IMR-90 (cell line): ENCODE data around the gene PAMR1. TPM values are rescaled to one million over a fixed set of nuclear protein-coding genes. Genes with fewer than 3 reads are reported as not detected.
A peak's percentile ranks its signal among the peaks of the same experiment; 100 is the strongest.

Experiments used
- ATAC-seq: fragments of 200-7000 bp; cut with Tn5 transposase; 2 replicates; pipeline ENCODE4 v1.9.1; 2020; ENCODE audit warnings: low read depth, mild to moderate bottlenecking, moderate library complexity
- BruUV-seq: library from RNA; stranded (reverse); fragments of 400-500 nt; replicated peaks from 2 replicates; lab custom pipeline; 2021; lab: Mats Ljungman, UMichigan
- CTCF ChIA-PET: fragments of 300-600 bp; formaldehyde crosslinking; extraction: SDS; loops from one replicate; lab custom pipeline; 2021; ENCODE audit warnings: antibody characterized with exemption; lab: Yijun Ruan, JAX
- POLR2A ChIA-PET: fragments of 300-600 bp; sonication (Branson Sonifier 250); formaldehyde crosslinking; loops from one replicate; lab custom pipeline; 2022; ENCODE audit warnings: antibody characterized with exemption; ENCODE audit not compliant: unreplicated experiment; lab: Charles Lee
- DNase-seq: peaks from one replicate; pipeline ENCODE4 v3.0.0; 2013
- H2AFZ ChIP-seq: replicated peaks from 2 replicates; pipeline ENCODE3; 2013; ENCODE audit warnings: low read length, mild to moderate bottlenecking; ENCODE audit not compliant: poor library complexity
- H2AK5ac ChIP-seq: 2 replicates; pipeline ENCODE4 v1.6.1; 2013; ENCODE audit warnings: low read depth, low read length, inconsistent platforms
- H2AK9ac ChIP-seq: replicated peaks from 2 replicates; pipeline ENCODE3; 2013; ENCODE audit warnings: mild to moderate bottlenecking, low read depth, low read length, moderate library complexity; ENCODE audit not compliant: poor library complexity
- H2BK120ac ChIP-seq: 2 replicates; pipeline ENCODE4 v1.6.1; 2013; ENCODE audit warnings: low read depth, low read length, inconsistent platforms
- H2BK15ac ChIP-seq: 3 replicates; pipeline ENCODE4 v1.6.1; 2013; ENCODE audit warnings: low read depth, low read length, inconsistent platforms
- H2BK20ac ChIP-seq: 2 replicates; pipeline ENCODE4 v1.6.1; 2013; ENCODE audit warnings: low read depth, mild to moderate bottlenecking, inconsistent platforms, low read length, moderate library complexity
- H2BK5ac ChIP-seq: 2 replicates; pipeline ENCODE4 v1.6.1; 2013; ENCODE audit warnings: mild to moderate bottlenecking, low read depth, low read length, inconsistent platforms; ENCODE audit not compliant: poor library complexity, severe bottlenecking
- H3K14ac ChIP-seq: replicated peaks from 2 replicates; pipeline ENCODE4 v1.6.1; 2013; ENCODE audit warnings: low read depth, low read length, inconsistent platforms
- H3K18ac ChIP-seq: 2 replicates; pipeline ENCODE4 v1.6.1; 2013; ENCODE audit warnings: low read depth, low read length, control low read depth
- H3K23ac ChIP-seq: 2 replicates; pipeline ENCODE4 v1.6.1; 2013; ENCODE audit warnings: low read depth, low read length, inconsistent platforms
- H3K27ac ChIP-seq: 2 replicates; pipeline ENCODE4 v1.5.1; 2013; ENCODE audit warnings: mild to moderate bottlenecking, control low read depth, low read length; ENCODE audit not compliant: insufficient read depth
- H3K27me3 ChIP-seq: 2 replicates; pipeline ENCODE4 v1.6.1; 2013; ENCODE audit warnings: low read length; ENCODE audit not compliant: control insufficient read depth, insufficient read depth
- H3K36me3 ChIP-seq: 2 replicates; pipeline ENCODE4 v1.6.1; 2013; ENCODE audit warnings: low read length, mixed read lengths; ENCODE audit not compliant: control insufficient read depth, insufficient read depth
- H3K4ac ChIP-seq: 2 replicates; pipeline ENCODE4 v1.6.1; 2013; ENCODE audit warnings: low read depth, low read length, inconsistent platforms
- H3K4me1 ChIP-seq: 2 replicates; pipeline ENCODE4 v1.6.1; 2013; ENCODE audit warnings: low read length, mixed read lengths; ENCODE audit not compliant: control insufficient read depth, insufficient read depth
- H3K4me2 ChIP-seq: 2 replicates; pipeline ENCODE4 v1.6.1; 2013; ENCODE audit warnings: low read depth, mild to moderate bottlenecking, control low read depth, low read length, moderate library complexity
- H3K4me3 ChIP-seq: 2 replicates; pipeline ENCODE4 v1.5.1; 2013; ENCODE audit warnings: low read depth, mild to moderate bottlenecking, control low read depth, low read length, moderate library complexity; ENCODE audit not compliant: insufficient read depth
- H3K56ac ChIP-seq: 2 replicates; pipeline ENCODE4 v1.6.1; 2013; ENCODE audit warnings: low read length, inconsistent platforms; ENCODE audit not compliant: insufficient read depth; ENCODE audit errors: extremely low read depth
- H3K79me1 ChIP-seq, 2 experiments: 2 replicates each; pipeline ENCODE4 v1.6.1; 2013; ENCODE audit warnings: low read length in 2 of 2, inconsistent platforms in 1 of 2, low read depth in 1 of 2
- H3K9ac ChIP-seq: 2 replicates; pipeline ENCODE4 v1.6.1; 2013; ENCODE audit warnings: low read depth, low read length, control low read depth
- H3K9me1 ChIP-seq: 2 replicates; pipeline ENCODE4 v1.6.1; 2013; ENCODE audit warnings: low read length, inconsistent platforms; ENCODE audit not compliant: insufficient read depth
- H3K9me3 ChIP-seq: 2 replicates; pipeline ENCODE4 v1.6.1; 2013; ENCODE audit warnings: low read length; ENCODE audit not compliant: control insufficient read depth, insufficient read depth
- H4K20me1 ChIP-seq: 2 replicates; pipeline ENCODE4 v1.6.1; 2013; ENCODE audit warnings: low read length, inconsistent platforms; ENCODE audit not compliant: insufficient read depth
- H4K5ac ChIP-seq: 2 replicates; pipeline ENCODE4 v1.6.1; 2013; ENCODE audit warnings: mild to moderate bottlenecking, low read depth, low read length, control low read depth
- H4K8ac ChIP-seq, 2 experiments: 2 replicates each; pipeline ENCODE4 v1.6.1; 2013; ENCODE audit warnings: low read depth in 2 of 2, low read length in 2 of 2, control low read depth in 1 of 2, inconsistent platforms in 1 of 2
- H4K91ac ChIP-seq: 2 replicates; pipeline ENCODE4 v1.6.1; 2013; ENCODE audit warnings: low read depth, low read length, inconsistent platforms; ENCODE audit not compliant: insufficient read depth
- BHLHE40 ChIP-seq: fragments of 150-350 bp; IDR thresholded peaks from 2 replicates; pipeline ENCODE4 v1.6.1; 2016; ENCODE audit warnings: mild to moderate bottlenecking, low read depth, low read length
- CEBPB ChIP-seq: IDR thresholded peaks from 2 replicates; pipeline ENCODE4 v1.6.1; 2012; ENCODE audit warnings: low read depth, low read length, improper control_type of control experiment
- CHD1 ChIP-seq: IDR thresholded peaks from 2 replicates; pipeline ENCODE4 v1.6.1; 2012; ENCODE audit warnings: low read depth, low read length, improper control_type of control experiment
- MAFK ChIP-seq: IDR thresholded peaks from 2 replicates; pipeline ENCODE4 v1.6.1; 2012; ENCODE audit warnings: low read depth, low read length, improper control_type of control experiment
- MAZ ChIP-seq: IDR thresholded peaks from 2 replicates; pipeline ENCODE4 v1.6.1; 2012; ENCODE audit warnings: low read depth, mild to moderate bottlenecking, low read length, improper control_type of control experiment, moderate library complexity, borderline replicate concordance
- MXI1 ChIP-seq: IDR thresholded peaks from 2 replicates; pipeline ENCODE4 v1.6.1; 2012; ENCODE audit warnings: low read depth, mild to moderate bottlenecking, low read length, moderate library complexity, borderline replicate concordance
- POLR2A ChIP-seq: IDR thresholded peaks from 2 replicates; pipeline ENCODE4 v1.6.1; 2012; ENCODE audit warnings: mild to moderate bottlenecking, low read depth, low read length
- RAD21 ChIP-seq: IDR thresholded peaks from 2 replicates; pipeline ENCODE4 v1.6.1; 2012; ENCODE audit warnings: low read length, improper control_type of control experiment
- RCOR1 ChIP-seq: IDR thresholded peaks from 2 replicates; pipeline ENCODE4 v1.6.1; 2012; ENCODE audit warnings: mild to moderate bottlenecking, low read length, improper control_type of control experiment; ENCODE audit not compliant: insufficient replicate concordance
- RFX5 ChIP-seq: IDR thresholded peaks from 2 replicates; pipeline ENCODE4 v1.8.0; 2012; ENCODE audit warnings: low read depth, mild to moderate bottlenecking, low read length, moderate library complexity
- SMC3 ChIP-seq: fragments of 150-350 bp; IDR thresholded peaks from 2 replicates; pipeline ENCODE4 v1.6.1; 2016; ENCODE audit warnings: low read depth, mild to moderate bottlenecking, antibody characterized with exemption, low read length, moderate library complexity
- WGBS, 2 experiments: methylation state at CpG; one replicate each; pipeline versions ENCODE4 v1.1.5 to v1.1.7; 2013; ENCODE audit warnings: missing lambda C conversion rate in 2 of 2; ENCODE audit not compliant: insufficient read length in 1 of 2; ENCODE audit errors: extremely low coverage in 2 of 2; 5-methylcytosine and 5-hydroxymethylcytosine counted together
- dilution Hi-C: fragments of 300-500 bp; cut with HindIII; formaldehyde crosslinking; loops from one replicate; pipeline ENCODE4 v1.14.3; 2018; ENCODE audit warnings: low sequenced_read_pairs; ENCODE audit not compliant: unreplicated experiment
- in situ Hi-C: fragments of 300-500 bp; cut with MboI; formaldehyde crosslinking; loops from 3 replicates; pipeline ENCODE4 v1.14.3; 2019; ENCODE audit warnings: low sequenced_read_pairs, inconsistent platforms, mixed read lengths
- intact Hi-C: fragments of 100-400 bp; cut with micrococcal nuclease; formaldehyde crosslinking; loops from 2 replicates; pipeline ENCODE4 v1.10.0; 2022
- polyA plus RNA-seq, 3 experiments: library from polyadenylated mRNA; depleted of rRNA; stranded (reverse); fragments of >200 nt; gene quantifications; 2 replicates each; pipeline ENCODE4 v1.2.3, GENCODE V29; 2012; ENCODE audit warnings: low replicate concordance in 1 of 3
- total RNA-seq: library from RNA; depleted of rRNA; stranded (reverse); fragments of >200 nt; gene quantifications from 2 replicates; pipeline ENCODE4 v1.2.3, GENCODE V29; 2012
- TF ChIP-seq, protein P1 (sequence below): fragments of 150-350 bp; IDR thresholded peaks from 2 replicates; pipeline ENCODE4 v1.6.1; 2017; ENCODE audit warnings: mild to moderate bottlenecking, antibody characterized with exemption, low read length, low read depth
- TF ChIP-seq, protein P2 (sequence below): conservative IDR thresholded peaks from 2 replicates; pipeline ENCODE4 v1.5.1; 2012; ENCODE audit warnings: mild to moderate bottlenecking, low read depth, low read length, improper control_type of control experiment
- TF ChIP-seq, protein P3 (sequence below): fragments of 150-350 bp; IDR thresholded peaks from 2 replicates; pipeline ENCODE4 v1.6.1; 2016; ENCODE audit warnings: low read depth, mild to moderate bottlenecking, low read length, moderate library complexity, borderline replicate concordance

Gene PAMR1
- total and polyA plus RNA-seq, 2 of the 4 experiments (the other 2 are of a cell fraction): 70.7 to 80.7 TPM

DNA sequence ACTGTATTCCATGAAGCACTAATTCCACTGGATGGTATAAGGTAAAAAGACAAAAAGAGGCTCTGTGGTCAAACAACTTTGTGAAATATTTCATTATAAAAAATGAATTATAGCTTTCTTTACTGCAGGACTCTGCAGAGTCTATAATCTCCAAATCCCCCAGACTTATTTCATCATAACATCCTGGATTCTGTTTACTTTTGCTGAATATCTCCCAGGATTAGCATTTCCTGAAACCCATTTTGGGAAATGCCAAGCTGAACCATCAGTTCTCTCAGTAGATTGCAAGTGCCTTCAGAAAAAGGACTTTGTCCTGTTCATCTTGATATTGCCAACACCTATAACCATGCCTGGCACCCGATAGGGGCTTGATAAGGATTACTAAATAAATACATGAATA is 7.9 kb downstream of the PAMR1 start:
- no peak for ATAC-seq
- peak overlapping the region; percentile 71; the same call in 1 of the 2 replicates for H3K4ac ChIP-seq
- peak overlapping the region in 1 of 2 experiments; percentile 3; a peak in 1 of 4 replicates for H4K8ac ChIP-seq
- no TSS peak for BruUV-seq
- TF ChIP-seq CHD1: no peak
- TF ChIP-seq MAZ: no peak
- TF ChIP-seq, protein P1, sequence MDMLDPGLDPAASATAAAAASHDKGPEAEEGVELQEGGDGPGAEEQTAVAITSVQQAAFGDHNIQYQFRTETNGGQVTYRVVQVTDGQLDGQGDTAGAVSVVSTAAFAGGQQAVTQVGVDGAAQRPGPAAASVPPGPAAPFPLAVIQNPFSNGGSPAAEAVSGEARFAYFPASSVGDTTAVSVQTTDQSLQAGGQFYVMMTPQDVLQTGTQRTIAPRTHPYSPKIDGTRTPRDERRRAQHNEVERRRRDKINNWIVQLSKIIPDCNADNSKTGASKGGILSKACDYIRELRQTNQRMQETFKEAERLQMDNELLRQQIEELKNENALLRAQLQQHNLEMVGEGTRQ: no peak
- TF ChIP-seq CEBPB: no peak
- no peak for TF ChIP-seq BHLHE40
- TF ChIP-seq SMC3: no peak
- no peak for TF ChIP-seq RAD21
- no peak for TF ChIP-seq RFX5
- TF ChIP-seq, protein P2, sequence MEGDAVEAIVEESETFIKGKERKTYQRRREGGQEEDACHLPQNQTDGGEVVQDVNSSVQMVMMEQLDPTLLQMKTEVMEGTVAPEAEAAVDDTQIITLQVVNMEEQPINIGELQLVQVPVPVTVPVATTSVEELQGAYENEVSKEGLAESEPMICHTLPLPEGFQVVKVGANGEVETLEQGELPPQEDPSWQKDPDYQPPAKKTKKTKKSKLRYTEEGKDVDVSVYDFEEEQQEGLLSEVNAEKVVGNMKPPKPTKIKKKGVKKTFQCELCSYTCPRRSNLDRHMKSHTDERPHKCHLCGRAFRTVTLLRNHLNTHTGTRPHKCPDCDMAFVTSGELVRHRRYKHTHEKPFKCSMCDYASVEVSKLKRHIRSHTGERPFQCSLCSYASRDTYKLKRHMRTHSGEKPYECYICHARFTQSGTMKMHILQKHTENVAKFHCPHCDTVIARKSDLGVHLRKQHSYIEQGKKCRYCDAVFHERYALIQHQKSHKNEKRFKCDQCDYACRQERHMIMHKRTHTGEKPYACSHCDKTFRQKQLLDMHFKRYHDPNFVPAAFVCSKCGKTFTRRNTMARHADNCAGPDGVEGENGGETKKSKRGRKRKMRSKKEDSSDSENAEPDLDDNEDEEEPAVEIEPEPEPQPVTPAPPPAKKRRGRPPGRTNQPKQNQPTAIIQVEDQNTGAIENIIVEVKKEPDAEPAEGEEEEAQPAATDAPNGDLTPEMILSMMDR: no peak
- TF ChIP-seq MAFK: no peak
- no peak for TF ChIP-seq MXI1
- no peak for TF ChIP-seq RCOR1
- TF ChIP-seq, protein P3, sequence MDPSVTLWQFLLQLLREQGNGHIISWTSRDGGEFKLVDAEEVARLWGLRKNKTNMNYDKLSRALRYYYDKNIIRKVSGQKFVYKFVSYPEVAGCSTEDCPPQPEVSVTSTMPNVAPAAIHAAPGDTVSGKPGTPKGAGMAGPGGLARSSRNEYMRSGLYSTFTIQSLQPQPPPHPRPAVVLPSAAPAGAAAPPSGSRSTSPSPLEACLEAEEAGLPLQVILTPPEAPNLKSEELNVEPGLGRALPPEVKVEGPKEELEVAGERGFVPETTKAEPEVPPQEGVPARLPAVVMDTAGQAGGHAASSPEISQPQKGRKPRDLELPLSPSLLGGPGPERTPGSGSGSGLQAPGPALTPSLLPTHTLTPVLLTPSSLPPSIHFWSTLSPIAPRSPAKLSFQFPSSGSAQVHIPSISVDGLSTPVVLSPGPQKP: no peak
- no peak for TF ChIP-seq POLR2A
- H3K4me1 ChIP-seq: peaks cover 27% of the 10 kb centered on the region
- 0 out of 3 replicates have a peak overlapping the region, but pooled peaks have one; percentile 68 for H2BK15ac ChIP-seq
- H2BK20ac ChIP-seq: peak overlapping the region; percentile 71; the same call in 1 of the 2 replicates
- no peak overlapping the region for H3K4me2 ChIP-seq
- H3K4me3 ChIP-seq: no peak overlapping the region
- WGBS, 2 experiments: no CpG with 5 or more reads among the region's 1 CpG
- no peak overlapping the region for H2AK5ac ChIP-seq
- H4K91ac ChIP-seq: peak overlapping the region; percentile 43; the same call in 1 of the 2 replicates
- no peak overlapping the region for H2AK9ac ChIP-seq
- intact Hi-C loops (no loop called here), dilution Hi-C loops (no loop called here), in situ Hi-C loops (no loop called here)
- no peaks in the 10 kb centered on the region for H3K27me3 ChIP-seq
- H3K79me1 ChIP-seq: peaks cover 25 to 91% of the 10 kb centered on the region in 2 experiments
- H3K27ac ChIP-seq: no peak overlapping the region
- no peak overlapping the region for H3K9ac ChIP-seq
- H2BK5ac ChIP-seq: no peak overlapping the region
- DNase-seq: no peak
- peaks cover 29% of the 10 kb centered on the region for H3K9me1 ChIP-seq
- peaks cover 8% of the 10 kb centered on the region for H3K36me3 ChIP-seq
- H3K18ac ChIP-seq: no peak overlapping the region
- H4K20me1 ChIP-seq: peaks cover 11% of the 10 kb centered on the region; the same call in 1 of the 2 replicates
- CTCF ChIA-PET: interaction anchor here (1.3 kb wide), 1 partner anchor 304 kb away, joined by 5 read pairs; no protein-coding TSS in a partner anchor
- peak overlapping the region; percentile 57; the same call in 1 of the 2 replicates for H2BK120ac ChIP-seq
- POLR2A ChIA-PET: no interaction called here
- H3K23ac ChIP-seq: peak overlapping the region; percentile 39; the same call in 1 of the 2 replicates
- no peak overlapping the region for H4K5ac ChIP-seq
- no peaks in the 10 kb centered on the region for H3K9me3 ChIP-seq
- peak overlapping the region; percentile 61; the same call in 1 of the 2 replicates for H3K14ac ChIP-seq
- no peak overlapping the region for H3K56ac ChIP-seq
- H2AFZ ChIP-seq: no peak overlapping the region
